DND-41 (cell line): ENCODE measurements around the gene NEDD4L.

Experiments
- EZH2 ChIP-seq: IDR thresholded peaks from 3 replicates; pipeline ENCODE4 v1.6.1; 2012; ENCODE audit warnings: borderline replicate concordance, low read depth, mild to moderate bottlenecking, moderate library complexity, low read length, inconsistent platforms; ENCODE audit not compliant: severe bottlenecking
- TF ChIP-seq, protein P1 (sequence below): IDR thresholded peaks from 2 replicates; pipeline ENCODE4 v1.5.1; 2012; ENCODE audit warnings: borderline replicate concordance, low read length, moderate library complexity, mild to moderate bottlenecking; ENCODE audit not compliant: poor library complexity, severe bottlenecking; ENCODE audit errors: extremely low read depth

DNA sequence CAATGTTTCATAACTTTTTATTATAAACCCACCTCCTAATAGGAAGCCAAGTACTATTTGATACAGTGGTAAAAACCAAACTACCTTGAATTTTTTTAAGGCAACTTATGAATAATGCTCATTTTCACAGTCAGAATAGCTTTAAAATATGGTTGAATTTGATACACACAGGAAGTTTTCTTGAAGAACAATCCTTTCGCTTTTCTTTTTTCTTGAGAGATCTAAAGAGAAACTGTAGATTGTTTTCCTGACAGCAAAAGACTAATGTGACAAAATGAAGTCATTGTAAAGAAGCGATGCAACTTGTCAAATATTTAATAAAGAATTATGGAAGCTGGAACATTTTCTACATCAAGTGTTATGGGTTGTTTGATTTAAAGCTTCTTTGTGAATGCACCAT lies 357.2 kb downstream of the NEDD4L start:
- TF ChIP-seq, protein P1, sequence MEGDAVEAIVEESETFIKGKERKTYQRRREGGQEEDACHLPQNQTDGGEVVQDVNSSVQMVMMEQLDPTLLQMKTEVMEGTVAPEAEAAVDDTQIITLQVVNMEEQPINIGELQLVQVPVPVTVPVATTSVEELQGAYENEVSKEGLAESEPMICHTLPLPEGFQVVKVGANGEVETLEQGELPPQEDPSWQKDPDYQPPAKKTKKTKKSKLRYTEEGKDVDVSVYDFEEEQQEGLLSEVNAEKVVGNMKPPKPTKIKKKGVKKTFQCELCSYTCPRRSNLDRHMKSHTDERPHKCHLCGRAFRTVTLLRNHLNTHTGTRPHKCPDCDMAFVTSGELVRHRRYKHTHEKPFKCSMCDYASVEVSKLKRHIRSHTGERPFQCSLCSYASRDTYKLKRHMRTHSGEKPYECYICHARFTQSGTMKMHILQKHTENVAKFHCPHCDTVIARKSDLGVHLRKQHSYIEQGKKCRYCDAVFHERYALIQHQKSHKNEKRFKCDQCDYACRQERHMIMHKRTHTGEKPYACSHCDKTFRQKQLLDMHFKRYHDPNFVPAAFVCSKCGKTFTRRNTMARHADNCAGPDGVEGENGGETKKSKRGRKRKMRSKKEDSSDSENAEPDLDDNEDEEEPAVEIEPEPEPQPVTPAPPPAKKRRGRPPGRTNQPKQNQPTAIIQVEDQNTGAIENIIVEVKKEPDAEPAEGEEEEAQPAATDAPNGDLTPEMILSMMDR, result no peak
- no peak for TF ChIP-seq EZH2
